ENCODE data around the gene ATP6V1B1.
"Not testable (repeated sequence)": the region's sequence is repeated elsewhere in the genome, so short reads cannot be mapped to it uniquely, and the experiment has no call there.

The ATP6V1B1 gene

DNA sequence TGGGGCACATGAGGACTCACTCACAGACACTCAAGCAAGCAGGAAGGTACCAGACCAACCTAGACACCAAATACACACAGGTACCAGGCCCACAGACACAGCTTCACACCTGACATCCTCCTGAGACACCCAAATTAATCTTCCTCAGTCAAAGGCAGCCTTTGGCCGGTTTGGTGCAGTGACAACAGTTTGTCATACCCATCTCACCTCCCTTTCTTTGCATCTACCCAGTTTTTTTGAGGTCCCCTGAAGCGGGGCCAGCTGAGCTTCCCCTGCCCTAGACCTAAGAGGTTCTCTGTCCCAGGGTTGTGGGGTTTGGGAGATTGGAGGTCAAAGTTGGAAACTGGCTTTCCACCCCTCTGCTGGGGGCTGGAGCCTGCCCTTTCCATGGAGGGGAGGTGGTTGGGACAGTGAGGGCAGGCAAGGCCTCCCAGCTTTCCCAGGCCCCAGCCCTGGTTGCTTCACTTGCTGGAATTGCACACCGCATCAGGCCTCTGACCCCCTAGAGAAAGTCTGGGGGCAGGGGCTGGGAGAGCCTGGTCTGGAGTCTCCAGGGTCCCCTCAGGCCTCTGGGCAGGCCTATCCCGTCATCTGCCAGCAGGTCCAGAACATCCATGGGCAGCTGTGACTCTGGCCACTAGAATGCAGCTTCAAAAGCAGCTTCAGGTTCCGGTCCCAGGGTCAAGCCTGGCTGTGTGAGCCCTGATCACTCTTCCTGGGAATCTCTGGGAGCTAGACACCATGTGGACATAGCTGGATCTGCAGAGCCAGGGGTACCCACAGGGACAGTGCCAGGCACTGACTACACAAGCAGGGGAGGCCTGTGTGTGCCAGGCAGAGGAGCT is 71.5 kb downstream of the ATP6V1B1 start:
- TF ChIP-seq, protein P1, sequence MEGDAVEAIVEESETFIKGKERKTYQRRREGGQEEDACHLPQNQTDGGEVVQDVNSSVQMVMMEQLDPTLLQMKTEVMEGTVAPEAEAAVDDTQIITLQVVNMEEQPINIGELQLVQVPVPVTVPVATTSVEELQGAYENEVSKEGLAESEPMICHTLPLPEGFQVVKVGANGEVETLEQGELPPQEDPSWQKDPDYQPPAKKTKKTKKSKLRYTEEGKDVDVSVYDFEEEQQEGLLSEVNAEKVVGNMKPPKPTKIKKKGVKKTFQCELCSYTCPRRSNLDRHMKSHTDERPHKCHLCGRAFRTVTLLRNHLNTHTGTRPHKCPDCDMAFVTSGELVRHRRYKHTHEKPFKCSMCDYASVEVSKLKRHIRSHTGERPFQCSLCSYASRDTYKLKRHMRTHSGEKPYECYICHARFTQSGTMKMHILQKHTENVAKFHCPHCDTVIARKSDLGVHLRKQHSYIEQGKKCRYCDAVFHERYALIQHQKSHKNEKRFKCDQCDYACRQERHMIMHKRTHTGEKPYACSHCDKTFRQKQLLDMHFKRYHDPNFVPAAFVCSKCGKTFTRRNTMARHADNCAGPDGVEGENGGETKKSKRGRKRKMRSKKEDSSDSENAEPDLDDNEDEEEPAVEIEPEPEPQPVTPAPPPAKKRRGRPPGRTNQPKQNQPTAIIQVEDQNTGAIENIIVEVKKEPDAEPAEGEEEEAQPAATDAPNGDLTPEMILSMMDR (IDR thresholded peaks at IDR 0.05; ENCODE audit: low read depth, low read length) = no peak
- DNase-seq (ENCODE audit: low read depth in 2 of 2) = no peak

GRCh38 chr2:71008342-71008741 is 72.6 kb downstream of the ATP6V1B1 start:
- H3K4me3 ChIP-seq (replicated peaks in 1 of 2; ENCODE audit: low read depth in 2 of 2, low read length in 2 of 2) = no peak overlapping the region
- no peak for DNase-seq (ENCODE audit: low read depth in 2 of 2)
- TF ChIP-seq, protein P1 (IDR thresholded peaks at IDR 0.05; ENCODE audit: low read depth, low read length) = no peak

More for the DNA sequence above, 71.5 kb downstream of the ATP6V1B1 start:
- no peak overlapping the region for H3K4me3 ChIP-seq (replicated peaks in 1 of 2; ENCODE audit: low read depth in 2 of 2, low read length in 2 of 2)

- H3K4me3 ChIP-seq (replicated peaks in 1 of 2; ENCODE audit: low read depth in 2 of 2, low read length in 2 of 2); DNase-seq (ENCODE audit: low read depth in 2 of 2): not testable (repeated sequence)
Measured at GRCh38 chr2:71011786-71012185, 76.1 kb downstream of the ATP6V1B1 start.

All from cardiac fibroblast (primary cell).